NB4 (cell line): ENCODE measurements around the gene AFAP1.
"Not testable (repeated sequence)": the region's sequence is repeated elsewhere in the genome, so short reads cannot be mapped to it uniquely, and the experiment has no call there.

Experiments
- DNase-seq: peaks from one replicate; pipeline ENCODE4 v3.0.0; 2010; ENCODE audit warnings: low read depth
- H3K4me3 ChIP-seq: one replicate; pipeline ENCODE4 v1.5.1; 2011; ENCODE audit warnings: mild to moderate bottlenecking, low read depth, low read length, moderate library complexity
- MYC ChIP-seq: IDR thresholded peaks from 2 replicates; pipeline ENCODE4 v1.6.1; 2011; ENCODE audit warnings: low read depth, low read length
- POLR2A ChIP-seq: IDR thresholded peaks from 2 replicates; pipeline ENCODE4 v1.6.1; 2011; ENCODE audit warnings: mild to moderate bottlenecking; ENCODE audit not compliant: insufficient read length; ENCODE audit errors: extremely low read depth
- TF ChIP-seq, protein P1 (sequence below): IDR thresholded peaks from 2 replicates; pipeline ENCODE4 v1.6.1; 2011; ENCODE audit warnings: low read depth, low read length
- TF ChIP-seq, protein P2 (sequence below): IDR thresholded peaks from one replicate; pipeline ENCODE4 v1.5.1; 2012; ENCODE audit warnings: low read depth, low read length

The AFAP1 gene

DNA sequence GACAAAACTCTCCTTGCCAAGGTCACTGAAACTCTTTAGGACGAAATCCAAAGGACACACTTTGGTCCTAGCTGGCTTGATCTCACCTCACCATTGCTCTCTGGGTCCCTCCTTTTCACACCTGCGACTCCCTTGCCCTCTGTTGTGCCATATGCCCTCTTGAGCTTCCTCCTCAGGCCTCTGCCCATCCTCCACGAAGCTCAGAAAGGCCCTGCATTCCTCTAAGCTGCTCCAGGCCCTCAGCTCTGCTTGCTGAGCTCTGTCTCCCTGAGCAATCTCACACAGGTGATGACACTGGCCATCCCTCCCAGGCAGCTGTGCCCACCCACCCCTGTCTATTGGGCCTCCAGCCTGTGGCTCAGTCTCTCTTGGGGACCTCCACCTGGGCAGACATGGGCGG lies 10.1 kb upstream of the AFAP1 start:
- TF ChIP-seq, protein P1, sequence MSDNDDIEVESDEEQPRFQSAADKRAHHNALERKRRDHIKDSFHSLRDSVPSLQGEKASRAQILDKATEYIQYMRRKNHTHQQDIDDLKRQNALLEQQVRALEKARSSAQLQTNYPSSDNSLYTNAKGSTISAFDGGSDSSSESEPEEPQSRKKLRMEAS: no peak
- TF ChIP-seq, protein P2, sequence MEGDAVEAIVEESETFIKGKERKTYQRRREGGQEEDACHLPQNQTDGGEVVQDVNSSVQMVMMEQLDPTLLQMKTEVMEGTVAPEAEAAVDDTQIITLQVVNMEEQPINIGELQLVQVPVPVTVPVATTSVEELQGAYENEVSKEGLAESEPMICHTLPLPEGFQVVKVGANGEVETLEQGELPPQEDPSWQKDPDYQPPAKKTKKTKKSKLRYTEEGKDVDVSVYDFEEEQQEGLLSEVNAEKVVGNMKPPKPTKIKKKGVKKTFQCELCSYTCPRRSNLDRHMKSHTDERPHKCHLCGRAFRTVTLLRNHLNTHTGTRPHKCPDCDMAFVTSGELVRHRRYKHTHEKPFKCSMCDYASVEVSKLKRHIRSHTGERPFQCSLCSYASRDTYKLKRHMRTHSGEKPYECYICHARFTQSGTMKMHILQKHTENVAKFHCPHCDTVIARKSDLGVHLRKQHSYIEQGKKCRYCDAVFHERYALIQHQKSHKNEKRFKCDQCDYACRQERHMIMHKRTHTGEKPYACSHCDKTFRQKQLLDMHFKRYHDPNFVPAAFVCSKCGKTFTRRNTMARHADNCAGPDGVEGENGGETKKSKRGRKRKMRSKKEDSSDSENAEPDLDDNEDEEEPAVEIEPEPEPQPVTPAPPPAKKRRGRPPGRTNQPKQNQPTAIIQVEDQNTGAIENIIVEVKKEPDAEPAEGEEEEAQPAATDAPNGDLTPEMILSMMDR: no peak
- TF ChIP-seq MYC (no peak), POLR2A (no peak)

DNA sequence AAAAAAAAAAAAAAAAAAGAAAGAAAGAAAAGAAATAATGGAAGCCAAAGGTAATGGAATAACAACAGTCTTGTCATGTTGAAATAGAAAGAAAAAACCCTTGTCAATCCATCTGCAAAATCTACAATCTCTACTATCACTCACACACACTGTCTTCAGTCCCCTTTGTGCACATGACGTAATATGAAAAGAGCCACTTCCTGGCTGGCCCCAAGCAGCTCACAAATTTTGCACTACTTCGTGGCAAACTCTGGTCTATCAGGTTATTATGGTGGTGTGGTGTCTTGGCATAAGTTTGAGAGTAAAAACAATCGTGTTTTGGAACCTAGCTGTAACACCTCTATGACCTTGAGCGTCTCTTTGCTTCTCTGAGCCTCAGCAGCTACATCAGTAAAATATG lies 8.3 kb upstream of the AFAP1 start:
- no peak for DNase-seq
- TF ChIP-seq, protein P1: no peak
- TF ChIP-seq POLR2A (no peak), MYC (no peak)
- TF ChIP-seq, protein P2: no peak
- no peak overlapping the region for H3K4me3 ChIP-seq

More for the DNA sequence above, 10.1 kb upstream of the AFAP1 start:
- no peak overlapping the region for H3K4me3 ChIP-seq
- no peak for DNase-seq

DNA sequence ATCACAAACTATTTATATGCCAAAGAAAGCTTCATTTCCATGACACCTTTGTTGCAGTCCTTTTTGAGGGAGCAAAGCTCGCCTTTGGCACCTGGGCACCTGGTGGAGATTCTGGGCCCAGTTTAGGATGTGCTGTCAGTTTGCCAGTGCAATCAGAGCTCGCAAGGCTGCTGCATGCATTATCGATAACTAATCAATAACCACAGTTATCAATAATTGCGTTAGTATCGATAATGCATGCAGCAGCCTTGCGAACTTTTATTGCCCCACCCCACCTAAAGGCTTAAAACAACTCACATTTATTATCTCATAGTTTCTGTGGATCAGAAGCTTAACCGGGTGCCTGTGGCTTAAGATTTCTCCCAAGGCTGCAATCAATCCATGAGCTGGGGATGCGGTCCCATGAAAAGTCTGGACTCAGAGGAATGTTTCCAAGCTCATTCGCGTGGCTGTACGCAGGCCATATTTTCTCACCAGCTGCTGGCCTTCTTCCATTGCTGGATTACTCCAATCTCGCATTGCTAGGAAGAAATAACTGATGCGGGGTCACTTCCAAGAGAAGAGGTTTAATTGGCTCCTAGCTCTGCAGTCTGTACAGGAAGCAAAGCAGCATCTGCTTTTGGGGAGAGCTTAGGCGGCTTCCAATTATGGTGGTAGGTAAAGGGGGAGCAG lies 6.2 kb upstream of the AFAP1 start:
- TF ChIP-seq, protein P1: no peak
- no peak for TF ChIP-seq MYC
- TF ChIP-seq, protein P2: no peak
- H3K4me3 ChIP-seq: no peak overlapping the region
- DNase-seq: no peak

DNA sequence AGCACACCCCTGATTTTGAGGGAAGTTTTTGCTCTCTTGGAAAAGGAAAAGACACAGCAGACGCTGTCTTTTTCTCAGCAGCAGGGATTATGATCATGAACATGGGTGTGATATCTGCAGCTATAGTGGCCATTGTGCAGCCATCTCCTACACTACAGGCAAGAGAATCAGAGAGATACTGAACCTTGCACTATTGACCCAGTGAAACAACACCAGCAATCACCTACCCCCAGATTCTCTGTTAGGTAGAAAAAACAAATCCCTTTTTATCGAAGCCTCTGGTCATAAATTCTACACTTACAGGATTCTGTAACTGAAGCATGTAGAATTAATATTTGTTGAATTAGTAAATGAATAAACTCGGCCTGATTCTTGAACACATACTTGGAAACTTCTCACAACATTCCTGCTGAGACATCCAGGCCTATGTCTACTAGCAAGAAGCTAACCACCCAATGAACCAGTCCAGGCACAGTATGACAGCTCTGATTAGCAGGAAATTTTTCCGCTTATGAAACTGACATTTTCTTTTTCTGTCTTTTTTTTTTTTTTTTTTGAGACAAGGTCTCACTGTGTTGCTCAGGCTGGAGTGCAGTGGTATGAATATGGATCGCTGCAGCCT lies 5.0 kb upstream of the AFAP1 start:
- DNase-seq: no peak
- TF ChIP-seq MYC (no peak), POLR2A (no peak)
- TF ChIP-seq, protein P2: no peak
- TF ChIP-seq, protein P1: no peak
- no peak overlapping the region for H3K4me3 ChIP-seq

DNA sequence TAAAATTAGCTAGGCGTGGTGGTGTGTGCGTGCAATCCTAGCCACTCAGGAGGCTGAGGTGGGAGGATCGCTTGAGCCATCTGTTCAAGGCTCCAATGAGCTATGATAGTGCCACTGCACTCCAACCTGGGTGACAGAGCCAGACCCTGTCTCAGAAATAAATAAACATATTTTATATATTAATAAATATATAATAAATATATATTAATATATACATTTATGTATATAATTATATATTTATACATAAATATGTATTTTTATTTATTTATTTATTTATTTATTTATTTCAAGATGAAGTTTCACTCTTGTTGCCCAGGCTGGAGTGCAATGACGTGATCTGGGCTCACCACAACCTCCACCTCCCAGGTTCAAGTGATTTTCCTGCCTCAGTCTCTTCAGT lies 4.0 kb upstream of the AFAP1 start:
- DNase-seq, H3K4me3 ChIP-seq: not testable (repeated sequence)

DNA sequence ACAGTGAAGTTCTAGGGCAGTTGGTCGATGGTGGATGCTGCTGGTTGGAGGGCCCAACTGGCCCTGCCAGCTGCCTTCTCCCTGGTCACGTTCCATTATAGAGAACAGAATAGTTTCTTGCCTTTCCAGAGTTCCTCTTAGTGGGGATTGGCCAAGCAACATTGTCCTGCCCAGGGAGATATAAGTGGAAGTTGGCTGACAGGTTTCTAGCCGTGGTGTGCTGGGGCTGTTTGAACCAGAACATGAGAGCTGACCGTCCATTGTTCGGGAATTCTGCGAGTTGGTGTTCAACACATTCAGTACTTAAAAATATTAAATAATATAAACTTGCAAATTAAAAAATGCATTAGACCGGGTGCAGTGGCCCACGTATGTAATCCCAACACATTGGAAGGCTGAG lies 3.5 kb upstream of the AFAP1 start:
- H3K4me3 ChIP-seq: no peak overlapping the region
- no peak for DNase-seq
- TF ChIP-seq, protein P1: no peak
- TF ChIP-seq, protein P2: no peak
- no peak for TF ChIP-seq MYC
- no peak for TF ChIP-seq POLR2A
